H1 (cell line): ENCODE results near the gene POMZP3. TPM values are rescaled to one million over a fixed set of nuclear protein-coding genes. Genes with fewer than 3 reads are reported as not detected.
"Not testable (repeated sequence)": the region's sequence is repeated elsewhere in the genome, so short reads cannot be mapped to it uniquely, and the experiment has no call there.

Experiments
- CTCF ChIA-PET: fragments of 300-600 bp; sonication (Branson Sonifier 250); formaldehyde crosslinking; loops from one replicate; lab custom pipeline; 2021; ENCODE audit not compliant: partially characterized antibody; lab: Charles Lee
- POLR2A ChIA-PET: fragments of 300-600 bp; sonication (Branson Sonifier 250); formaldehyde crosslinking; loops from one replicate; lab custom pipeline; 2021; ENCODE audit warnings: inconsistent platforms; ENCODE audit not compliant: partially characterized antibody; lab: Charles Lee
- DNase-seq, 2 experiments: peaks; one replicate each; pipeline versions ENCODE4 v3.0.0 to v3.0.0-alpha.2; 2010 to 2022; ENCODE audit warnings: low spot score in 2 of 2, low read depth in 1 of 2, mixed read lengths in 1 of 2
- FAIRE-seq: peaks from 2 replicates; lab custom pipeline; 2011; peaks lifted over from hg19 to GRCh38; lab: Jason Lieb, UNC
- H2AFZ ChIP-seq: 2 replicates; pipeline ENCODE4 v1.8.1; 2012; ENCODE audit warnings: low read length, inconsistent platforms
- H2AK5ac ChIP-seq: 2 replicates; pipeline ENCODE4 v1.6.1; 2013; ENCODE audit warnings: low read depth, low read length
- H2BK120ac ChIP-seq: replicated peaks from 2 replicates; pipeline ENCODE3; 2013; ENCODE audit warnings: low read depth, low read length, inconsistent platforms
- H2BK12ac ChIP-seq: 2 replicates; pipeline ENCODE4 v1.6.1; 2013; ENCODE audit warnings: low read depth, low read length
- H2BK15ac ChIP-seq: 2 replicates; pipeline ENCODE4 v1.6.1; 2013; ENCODE audit warnings: low read length
- H2BK20ac ChIP-seq: 2 replicates; pipeline ENCODE4 v1.6.1; 2013; ENCODE audit warnings: low read length
- H2BK5ac ChIP-seq: 2 replicates; pipeline ENCODE4 v1.6.1; 2013; ENCODE audit warnings: low read depth, low read length
- H3K14ac ChIP-seq: 2 replicates; pipeline ENCODE4 v1.6.1; 2013; ENCODE audit warnings: inconsistent platforms; ENCODE audit not compliant: insufficient read length
- H3K18ac ChIP-seq: 2 replicates; pipeline ENCODE4 v1.6.1; 2013; ENCODE audit warnings: low read length; ENCODE audit errors: extremely low read depth
- H3K23ac ChIP-seq: 2 replicates; pipeline ENCODE4 v1.6.1; 2013; ENCODE audit warnings: inconsistent platforms; ENCODE audit not compliant: insufficient read length
- H3K23me2 ChIP-seq: 2 replicates; pipeline ENCODE4 v1.6.1; 2013; ENCODE audit warnings: low read depth, low read length
- H3K27ac ChIP-seq: 2 replicates; pipeline ENCODE4 v1.6.1; 2011; ENCODE audit warnings: low read depth, low read length, inconsistent platforms
- H3K27me3 ChIP-seq, 4 experiments: replicated peaks in 1 of 4; 1 replicate in 1 of 4; 2 replicates in 3 of 4; pipeline versions ENCODE4 v1.6.1 to v1.8.1; 2011 to 2013; ENCODE audit warnings: low read length in 3 of 4, mild to moderate bottlenecking in 3 of 4, inconsistent platforms in 2 of 4, mixed read lengths in 2 of 4, moderate library complexity in 1 of 4; ENCODE audit not compliant: control insufficient read depth in 3 of 4, insufficient read depth in 3 of 4; ENCODE audit errors: extremely low read depth in 1 of 4
- H3K36me3 ChIP-seq, 4 experiments: 2 replicates each; pipeline versions ENCODE4 v1.6.1 to v1.8.1; 2011 to 2013; ENCODE audit warnings: mild to moderate bottlenecking in 4 of 4, low read length in 3 of 4, moderate library complexity in 2 of 4, control low read depth in 1 of 4, inconsistent platforms in 1 of 4; ENCODE audit not compliant: insufficient read depth in 4 of 4, control insufficient read depth in 2 of 4
- H3K4ac ChIP-seq: replicated peaks from 2 replicates; pipeline ENCODE3; 2013; ENCODE audit warnings: low read length, low read depth, mixed read lengths, inconsistent platforms; ENCODE audit not compliant: insufficient read length
- H3K4me1 ChIP-seq, 4 experiments: replicated peaks in 1 of 4; 1 replicate in 1 of 4; 2 replicates in 3 of 4; pipeline versions ENCODE4 v1.6.1 to v1.8.1; 2011 to 2013; ENCODE audit warnings: low read length in 3 of 4, inconsistent platforms in 2 of 4, mixed read lengths in 1 of 4; ENCODE audit not compliant: insufficient read depth in 4 of 4, control insufficient read depth in 3 of 4
- H3K4me2 ChIP-seq, 2 experiments: 2 replicates each; pipeline versions ENCODE4 v1.6.1 to v1.8.1; 2011 to 2013; ENCODE audit warnings: low read depth in 2 of 2, low read length in 2 of 2, control low read depth in 1 of 2, inconsistent platforms in 1 of 2, mild to moderate bottlenecking in 1 of 2; ENCODE audit not compliant: insufficient read depth in 1 of 2
- H3K4me3 ChIP-seq, 4 experiments: fragments of 200-600, 300-600 bp in 1 of 4; sonication (generic), shearing (Covaris generic), sonication (Bioruptor Twin) in 1 of 4; 2 replicates each; pipeline versions ENCODE4 v1.5.1 to v1.8.1; 2011 to 2016; ENCODE audit warnings: low read length in 4 of 4, low read depth in 3 of 4, control low read depth in 2 of 4, inconsistent platforms in 2 of 4, mild to moderate bottlenecking in 2 of 4, mixed read lengths in 1 of 4, moderate library complexity in 1 of 4; ENCODE audit not compliant: insufficient read depth in 2 of 4; ENCODE audit errors: extremely low read depth in 1 of 4
- H3K56ac ChIP-seq: replicated peaks from 2 replicates; pipeline ENCODE3; 2013; ENCODE audit warnings: low read depth, mild to moderate bottlenecking, mixed read lengths, low read length, inconsistent platforms; ENCODE audit not compliant: insufficient read length
- H3K79me1 ChIP-seq: 2 replicates; pipeline ENCODE4 v1.6.1; 2013; ENCODE audit warnings: low read depth, low read length, control low read depth
- H3K79me2 ChIP-seq, 2 experiments: 2 replicates each; pipeline versions ENCODE4 v1.6.1 to v1.8.1; 2012 to 2013; ENCODE audit warnings: low read length in 2 of 2, mild to moderate bottlenecking in 2 of 2, inconsistent platforms in 1 of 2; ENCODE audit not compliant: insufficient read depth in 2 of 2, control insufficient read depth in 1 of 2
- H3K9ac ChIP-seq, 4 experiments: replicated peaks in 1 of 4; 1 replicate in 1 of 4; 2 replicates in 3 of 4; pipeline versions ENCODE4 v1.6.1 to v1.8.1; 2011 to 2013; ENCODE audit warnings: low read depth in 3 of 4, low read length in 3 of 4, control low read depth in 2 of 4, mild to moderate bottlenecking in 2 of 4, moderate library complexity in 2 of 4, inconsistent platforms in 1 of 4; ENCODE audit errors: extremely low read depth in 1 of 4
- H3K9me3 ChIP-seq, 2 experiments: 2 replicates each; pipeline versions ENCODE4 v1.6.1 to v1.8.1; 2012 to 2013; ENCODE audit warnings: mild to moderate bottlenecking in 2 of 2, moderate library complexity in 2 of 2, control low read depth in 1 of 2, inconsistent platforms in 1 of 2, low read depth in 1 of 2, low read length in 1 of 2, mixed read lengths in 1 of 2; ENCODE audit not compliant: insufficient read depth in 2 of 2
- H4K20me1 ChIP-seq, 2 experiments: replicated peaks in 1 of 2; 2 replicates each; pipeline versions ENCODE3 to v1.8.1; 2011 to 2013; ENCODE audit warnings: inconsistent platforms in 2 of 2, low read length in 2 of 2, mild to moderate bottlenecking in 1 of 2; ENCODE audit not compliant: insufficient read depth in 2 of 2, control insufficient read depth in 1 of 2
- H4K5ac ChIP-seq: 2 replicates; pipeline ENCODE4 v1.6.1; 2013; ENCODE audit warnings: low read length, low read depth, mixed read lengths, inconsistent platforms; ENCODE audit not compliant: insufficient read length
- H4K8ac ChIP-seq: 2 replicates; pipeline ENCODE4 v1.8.0; 2013; ENCODE audit warnings: mild to moderate bottlenecking, moderate library complexity, low read length, inconsistent platforms; ENCODE audit not compliant: insufficient read depth; ENCODE audit errors: extremely low read depth
- H4K91ac ChIP-seq: replicated peaks from 2 replicates; pipeline ENCODE3; 2013; ENCODE audit warnings: low read length, mixed read lengths, inconsistent platforms; ENCODE audit not compliant: insufficient read length
- WGBS, 2 experiments: shearing (Covaris generic) in 1 of 2; methylation state at CpG; one replicate each; pipeline versions ENCODE4 v1.1.6 to v1.1.7; 2013 to 2015; ENCODE audit warnings: low lambda C conversion rate in 2 of 2, mixed read lengths in 2 of 2, inconsistent platforms in 1 of 2, low coverage in 1 of 2, missing lambda C conversion rate in 1 of 2; ENCODE audit not compliant: insufficient replicate concordance in 2 of 2, insufficient coverage in 1 of 2, insufficient read length in 1 of 2; ENCODE audit errors: extremely low coverage in 1 of 2, missing lambda C conversion rate in 1 of 2; 5-methylcytosine and 5-hydroxymethylcytosine counted together
- polyA plus RNA-seq, 7 experiments: library from polyadenylated mRNA; depleted of rRNA in 3 of 7; stranded (reverse) in 5 of 7; unstranded in 2 of 7; fragments of >200 nt in 5 of 7; fragments of 200-250 nt in 2 of 7; gene quantifications; 1 replicate in 5 of 7; 2 replicates in 1 of 7; 4 replicates in 1 of 7; pipeline versions ENCODE4 v1.2.1 to v1.2.3, GENCODE V29; 2011 to 2013; ENCODE audit warnings: missing spikeins in 2 of 7, mixed read lengths in 2 of 7
- total RNA-seq: library from RNA; stranded (reverse); fragmentation: NEBNext Ultra II Directional; extraction: Animal tissue kit (Norgen Biotek cat#: 25700); gene quantifications from 2 replicates; pipeline ENCODE4 v1.2.1, GENCODE V29; 2021

POMZP3 gene
- total and polyA plus RNA-seq, 2 of the 8 experiments (the other 6 are each of a cell fraction or from before 2014, with no cell fraction given), result 3.2 to 9.0 TPM

- H4K5ac ChIP-seq, H3K79me1 ChIP-seq, H3K23ac ChIP-seq, H2BK15ac ChIP-seq, H4K20me1 ChIP-seq, H3K56ac ChIP-seq, H2BK120ac ChIP-seq, H3K18ac ChIP-seq, H2AFZ ChIP-seq, H3K23me2 ChIP-seq, DNase-seq, FAIRE-seq, H3K4me2 ChIP-seq, H3K4me3 ChIP-seq, CTCF ChIA-PET, H3K4me1 ChIP-seq, H3K36me3 ChIP-seq, H3K4ac ChIP-seq, H3K27me3 ChIP-seq, H3K27ac ChIP-seq, H4K8ac ChIP-seq, POLR2A ChIA-PET, H3K9me3 ChIP-seq, H2BK12ac ChIP-seq, H3K14ac ChIP-seq, H2BK20ac ChIP-seq, H3K9ac ChIP-seq, H2AK5ac ChIP-seq, H4K91ac ChIP-seq, H2BK5ac ChIP-seq: not testable (repeated sequence)
- WGBS, 2 experiments, result 88% methylated on average over 1 of the region's 4 CpGs; no CpG with 5 or more reads in 1 of the 2 experiments
- H3K79me2 ChIP-seq, result peaks cover 0 to 11% of the 10 kb centered on the region in 2 experiments; a peak in 2 of 4 replicates
These were observed 59.8 kb downstream of the POMZP3 start for GRCh38 chr7:76567311-76567710.

GRCh38 chr7:76565001-76565400, 62.1 kb downstream of the POMZP3 start:
- H4K20me1 ChIP-seq, H3K79me1 ChIP-seq, DNase-seq, FAIRE-seq, H2BK12ac ChIP-seq, H3K27ac ChIP-seq, H4K5ac ChIP-seq, H4K91ac ChIP-seq, H3K23ac ChIP-seq, H3K4me3 ChIP-seq, H2AFZ ChIP-seq, H3K27me3 ChIP-seq, H2BK5ac ChIP-seq, H3K9ac ChIP-seq, H3K23me2 ChIP-seq, CTCF ChIA-PET, H2BK120ac ChIP-seq, H2AK5ac ChIP-seq, H3K18ac ChIP-seq, H3K9me3 ChIP-seq, H3K4ac ChIP-seq, H3K4me2 ChIP-seq, H3K4me1 ChIP-seq, H4K8ac ChIP-seq, H3K14ac ChIP-seq, H2BK15ac ChIP-seq, POLR2A ChIA-PET, H3K36me3 ChIP-seq, H3K56ac ChIP-seq, H2BK20ac ChIP-seq: not testable (repeated sequence)
- H3K79me2 ChIP-seq, result peaks cover 0 to 15% of the 10 kb centered on the region in 2 experiments; a peak in 2 of 4 replicates
- 94% methylated on average over 2 of the region's 3 CpGs; no CpG with 5 or more reads in 1 of the 2 experiments for WGBS, 2 experiments
